Neural crest cell (in vitro differentiated cells): ENCODE results near the gene CDK6. TPM values are rescaled to one million over a fixed set of nuclear protein-coding genes. Genes with fewer than 3 reads are reported as not detected.

Experiments
- DNase-seq: peaks from one replicate; pipeline ENCODE4 v3.0.0; 2021; ENCODE audit warnings: low read depth, mixed read lengths, low spot score
- H3K27ac Mint-ChIP-seq: one replicate; pipeline ENCODE4 v1.8.0; 2021; ENCODE audit warnings: mild to moderate bottlenecking, mixed read lengths; ENCODE audit not compliant: unreplicated experiment
- H3K27me3 Mint-ChIP-seq: 2 replicates; pipeline ENCODE4 v1.8.0; 2021; ENCODE audit warnings: low read depth, mild to moderate bottlenecking, mixed read lengths
- H3K36me3 Mint-ChIP-seq: 2 replicates; pipeline ENCODE4 v1.8.0; 2021; ENCODE audit warnings: low read depth, mild to moderate bottlenecking, mixed read lengths
- H3K4me1 Mint-ChIP-seq: 2 replicates; pipeline ENCODE4 v1.8.0; 2021; ENCODE audit warnings: mixed read lengths
- H3K4me3 Mint-ChIP-seq: one replicate; pipeline ENCODE4 v1.8.0; 2021; ENCODE audit warnings: mild to moderate bottlenecking, mixed read lengths
- H3K9me3 Mint-ChIP-seq: 2 replicates; pipeline ENCODE4 v1.8.0; 2021; ENCODE audit warnings: mixed read lengths
- CTCF ChIP-seq: fragments of 200-600 bp; sonication (generic); conservative IDR thresholded peaks from 2 replicates; pipeline ENCODE4 v1.5.0; 2021; ENCODE audit warnings: antibody characterized with exemption, mild to moderate bottlenecking
- total RNA-seq: library from RNA; stranded (reverse); gene quantifications from 2 replicates; pipeline ENCODE4 v1.2.1, GENCODE V29; 2021

CDK6 gene
- total RNA-seq, 1 donor from 2014 or later = 42.9 TPM

DNA sequence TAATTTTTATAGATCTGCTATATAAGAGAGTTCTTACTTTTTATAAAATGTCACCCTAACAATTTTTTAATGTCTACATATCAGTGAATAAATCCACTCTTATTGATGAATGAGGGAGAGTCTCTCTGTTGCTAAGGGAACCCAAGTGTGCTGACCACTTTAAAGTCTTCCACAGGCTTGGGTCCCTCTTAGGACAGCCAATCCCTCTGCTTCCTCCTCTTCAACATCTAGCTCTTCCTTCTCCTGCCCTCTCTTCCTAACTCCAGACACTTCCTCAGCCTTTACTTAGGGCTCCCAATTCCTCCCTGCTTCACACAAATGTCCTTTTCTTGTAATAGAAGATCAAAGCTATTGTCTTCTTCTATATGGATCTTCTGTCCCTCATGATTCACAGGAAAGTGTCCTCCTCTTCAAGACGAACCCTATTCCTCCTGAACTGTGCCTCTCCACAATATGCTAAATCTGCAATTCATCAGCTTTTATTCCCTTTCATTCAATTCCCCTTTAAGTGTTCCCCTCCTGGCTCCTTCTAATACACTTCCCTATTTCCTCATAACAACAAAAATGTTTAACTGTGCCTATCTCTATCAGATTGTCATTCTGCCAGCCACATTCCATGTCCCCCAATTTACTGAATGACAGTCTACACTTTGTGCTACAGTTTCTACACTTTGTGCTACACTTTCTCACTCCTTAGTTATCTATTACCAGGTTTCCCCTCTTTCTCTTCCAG, 37.7 kb downstream of the CDK6 start:
- Mint-ChIP-seq H3K9me3 (no peaks in the 10 kb centered on the region), H3K27me3 (no peaks in the 10 kb centered on the region), H3K36me3 (peaks cover 4% of the 10 kb centered on the region), H3K27ac (no peak overlapping the region), H3K4me1 (peaks cover 8% of the 10 kb centered on the region), H3K4me3 (no peak overlapping the region)
- DNase-seq = no peak
- no peak for TF ChIP-seq CTCF

GRCh38 chr7:92797693-92798092, 38.7 kb downstream of the CDK6 start:
- no peak for DNase-seq
- no peaks in the 10 kb centered on the region for H3K9me3 Mint-ChIP-seq
- H3K27ac Mint-ChIP-seq = no peak overlapping the region
- no peak overlapping the region for H3K4me3 Mint-ChIP-seq
- peaks cover 12% of the 10 kb centered on the region for H3K4me1 Mint-ChIP-seq
- H3K27me3 Mint-ChIP-seq = no peaks in the 10 kb centered on the region
- TF ChIP-seq CTCF = no peak
- no peaks in the 10 kb centered on the region for H3K36me3 Mint-ChIP-seq

GRCh38 chr7:92797284-92797683, 39.1 kb downstream of the CDK6 start:
- Mint-ChIP-seq H3K27ac (no peak overlapping the region), H3K9me3 (no peaks in the 10 kb centered on the region), H3K4me1 (peaks cover 12% of the 10 kb centered on the region), H3K27me3 (no peaks in the 10 kb centered on the region), H3K36me3 (peaks cover 3% of the 10 kb centered on the region), H3K4me3 (no peak overlapping the region)
- TF ChIP-seq CTCF = no peak
- no peak for DNase-seq

- no peaks in the 10 kb centered on the region for H3K27me3 Mint-ChIP-seq
- peaks cover 9% of the 10 kb centered on the region for H3K9me3 Mint-ChIP-seq
- peaks cover 12% of the 10 kb centered on the region for H3K4me1 Mint-ChIP-seq
- no peak for TF ChIP-seq CTCF
- no peak for DNase-seq
- H3K4me3 Mint-ChIP-seq = no peak overlapping the region
- no peak overlapping the region for H3K27ac Mint-ChIP-seq
- peaks cover 12% of the 10 kb centered on the region for H3K36me3 Mint-ChIP-seq
These were observed 41.5 kb downstream of the CDK6 start for GRCh38 chr7:92794831-92795230.

GRCh38 chr7:92794391-92794790, 42.0 kb downstream of the CDK6 start:
- H3K36me3 Mint-ChIP-seq = peaks cover 16% of the 10 kb centered on the region
- H3K9me3 Mint-ChIP-seq = peaks cover 10% of the 10 kb centered on the region
- H3K4me3 Mint-ChIP-seq = no peak overlapping the region
- H3K27me3 Mint-ChIP-seq = no peaks in the 10 kb centered on the region
- H3K27ac Mint-ChIP-seq = peak overlapping the region; percentile 76
- TF ChIP-seq CTCF = no peak
- DNase-seq = no peak
- peaks cover 12% of the 10 kb centered on the region for H3K4me1 Mint-ChIP-seq
